GM06990 (cell line): ENCODE results near the gene SPI1.
"Not testable (repeated sequence)": the region's sequence is repeated elsewhere in the genome, so short reads cannot be mapped to it uniquely, and the experiment has no call there.

Experiments used
- DNase-seq: peaks from one replicate; pipeline ENCODE4 v3.0.0-alpha.2; 2011; ENCODE audit not compliant: insufficient read length; ENCODE audit errors: extremely low read depth
- H3K27me3 ChIP-seq: replicated peaks from 2 replicates; pipeline ENCODE4 v1.6.0; 2011; ENCODE audit warnings: low read length; ENCODE audit not compliant: control insufficient read depth, insufficient read depth
- H3K36me3 ChIP-seq: 2 replicates; pipeline ENCODE4 v1.5.1; 2011; ENCODE audit warnings: low read length; ENCODE audit not compliant: control insufficient read depth, insufficient read depth
- H3K4me3 ChIP-seq: replicated peaks from 2 replicates; pipeline ENCODE4 v1.5.1; 2011; ENCODE audit warnings: low read depth, mild to moderate bottlenecking, control low read depth, low read length
- CTCF ChIP-seq: IDR thresholded peaks from 2 replicates; pipeline ENCODE4 v1.5.1; 2011; ENCODE audit warnings: low read length, control low read depth, mild to moderate bottlenecking, inconsistent platforms; ENCODE audit not compliant: insufficient read depth, poor library complexity, severe bottlenecking

The SPI1 gene

GRCh38 chr11:47326198-47326597 is 52.1 kb downstream of the SPI1 start:
- no peak overlapping the region for H3K4me3 ChIP-seq
- no peaks in the 10 kb centered on the region for H3K27me3 ChIP-seq
- TF ChIP-seq CTCF, result no peak
- peaks cover 29% of the 10 kb centered on the region for H3K36me3 ChIP-seq
- no peak for DNase-seq

GRCh38 chr11:47325271-47326041 is 52.9 kb downstream of the SPI1 start:
- DNase-seq, result no peak
- no peak for TF ChIP-seq CTCF
- H3K36me3 ChIP-seq, result peaks cover 29% of the 10 kb centered on the region
- no peaks in the 10 kb centered on the region for H3K27me3 ChIP-seq
- H3K4me3 ChIP-seq, result no peak overlapping the region

- DNase-seq, result no peak
- peaks cover 25% of the 10 kb centered on the region for H3K36me3 ChIP-seq
- H3K27me3 ChIP-seq, result no peaks in the 10 kb centered on the region
- no peak overlapping the region for H3K4me3 ChIP-seq
- TF ChIP-seq CTCF, result no peak
These were observed 53.8 kb downstream of the SPI1 start for GRCh38 chr11:47324520-47324919.

GRCh38 chr11:47318166-47318565 is 60.2 kb downstream of the SPI1 start:
- DNase-seq, result no peak
- Histone ChIP-seq H3K27me3 (no peaks in the 10 kb centered on the region), H3K4me3 (no peak overlapping the region), H3K36me3 (peaks cover 3% of the 10 kb centered on the region)
- no peak for TF ChIP-seq CTCF

GRCh38 chr11:47317064-47317828 is 61.1 kb downstream of the SPI1 start:
- Histone ChIP-seq H3K4me3 (no peak overlapping the region), H3K36me3 (peaks cover 3% of the 10 kb centered on the region), H3K27me3 (no peaks in the 10 kb centered on the region)
- no peak for TF ChIP-seq CTCF
- DNase-seq, result no peak

- not testable (repeated sequence) for H3K4me3 ChIP-seq, DNase-seq, H3K36me3 ChIP-seq, H3K27me3 ChIP-seq
These were observed 61.8 kb downstream of the SPI1 start for GRCh38 chr11:47316501-47316900.
